ENCODE data around the gene COX20. TPM values are rescaled to one million over a fixed set of nuclear protein-coding genes. Genes with fewer than 3 reads are reported as not detected.

Gene COX20
- polyA plus RNA-seq, 1 donor, result 40.5 TPM

- no peak for DNase-seq
Measured at GRCh38 chr1:244878681-244879080, 43.2 kb downstream of the COX20 start.

GRCh38 chr1:244881552-244882280 is 46.3 kb downstream of the COX20 start:
- no peak for DNase-seq

GRCh38 chr1:244887281-244887680 is 51.8 kb downstream of the COX20 start:
- DNase-seq, result no peak

- DNase-seq, result no peak
Measured at GRCh38 chr1:244893836-244894235, 58.4 kb downstream of the COX20 start.

Other genes starting within 250 kb of the COX20 start
- gene DESI2, start 182.5 kb upstream of the COX20 start, polyA plus RNA-seq (ENCODE audit: insufficient read length), result 41.4 TPM
- gene HNRNPU, start 28.9 kb downstream of the COX20 start, polyA plus RNA-seq (ENCODE audit: insufficient read length), result 348 TPM

All from hindlimb muscle (tissue), 1 donor.